Measurements from ENCODE around the gene RNU5D-1. TPM values are rescaled to one million over a fixed set of nuclear protein-coding genes. Genes with fewer than 3 reads are reported as not detected.

RNU5D-1 gene
- total and polyA plus RNA-seq, 2 of the 13 experiments (the other 11 are each of a cell fraction or from before 2014, with no cell fraction given): 165 TPM; not detected in 1

- peak; percentile 51; the same call in 1 of the 2 replicates for TF ChIP-seq ZNF160 (CRISPR knock-in tag; IDR thresholded peaks at IDR 0.05)
- TF ChIP-seq MEIS2 (CRISPR knock-in tag; IDR thresholded peaks at IDR 0.05): peak; percentile 21; the same call in 1 of the 2 replicates
- no peak for TF ChIP-seq PCBP1 (IDR thresholded peaks at IDR 0.05; ENCODE audit: borderline replicate concordance, low read depth, low read length)
- no peak for TF ChIP-seq BCL3 (CRISPR knock-in tag; IDR thresholded peaks at IDR 0.05)
- TF ChIP-seq ELF1 (CRISPR knock-in tag; IDR thresholded peaks at IDR 0.05): peak; percentile 81
- no peak for TF ChIP-seq ZNF101 (CRISPR knock-in tag; IDR thresholded peaks at IDR 0.05; ENCODE audit: borderline replicate concordance, low read depth)
- TF ChIP-seq, protein P1, sequence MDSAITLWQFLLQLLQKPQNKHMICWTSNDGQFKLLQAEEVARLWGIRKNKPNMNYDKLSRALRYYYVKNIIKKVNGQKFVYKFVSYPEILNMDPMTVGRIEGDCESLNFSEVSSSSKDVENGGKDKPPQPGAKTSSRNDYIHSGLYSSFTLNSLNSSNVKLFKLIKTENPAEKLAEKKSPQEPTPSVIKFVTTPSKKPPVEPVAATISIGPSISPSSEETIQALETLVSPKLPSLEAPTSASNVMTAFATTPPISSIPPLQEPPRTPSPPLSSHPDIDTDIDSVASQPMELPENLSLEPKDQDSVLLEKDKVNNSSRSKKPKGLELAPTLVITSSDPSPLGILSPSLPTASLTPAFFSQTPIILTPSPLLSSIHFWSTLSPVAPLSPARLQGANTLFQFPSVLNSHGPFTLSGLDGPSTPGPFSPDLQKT (CRISPR knock-in tag; IDR thresholded peaks at IDR 0.05; ENCODE audit: borderline replicate concordance): no peak
- TF ChIP-seq GMEB2 (CRISPR knock-in tag; IDR thresholded peaks at IDR 0.05; ENCODE audit: low read depth): peak; percentile 95
- peak; percentile 61 for TF ChIP-seq SPEN (CRISPR knock-in tag; IDR thresholded peaks at IDR 0.05; ENCODE audit: low read depth)
- no peak for TF ChIP-seq ZBTB20 (CRISPR knock-in tag; IDR thresholded peaks at IDR 0.05; ENCODE audit: borderline replicate concordance, low read depth)
- TF ChIP-seq ZSCAN25 (CRISPR knock-in tag; IDR thresholded peaks at IDR 0.05): 0 out of 2 replicates have a peak, but pooled peaks have one; percentile 33
- no peak for TF ChIP-seq ZNF605 (CRISPR knock-in tag; IDR thresholded peaks at IDR 0.05)
- peak; percentile 88 for TF ChIP-seq HNRNPLL (IDR thresholded peaks at IDR 0.05; ENCODE audit: low read depth, low read length, poor library complexity, severe bottlenecking)
- TF ChIP-seq ZBTB33 (CRISPR knock-in tag; IDR thresholded peaks at IDR 0.05): no peak
- no peak for TF ChIP-seq ZFP36 (IDR thresholded peaks at IDR 0.05; ENCODE audit: borderline replicate concordance, low read depth, low read length, partially characterized antibody)
- no peak for TF ChIP-seq SRSF1 (optimal IDR thresholded peaks at IDR 0.05; ENCODE audit: low read depth, low read length)
- no peak for TF ChIP-seq HMGA1 (CRISPR knock-in tag; conservative IDR thresholded peaks at IDR 0.05)
- 0 out of 2 replicates have a peak, but pooled peaks have one; percentile 54 for TF ChIP-seq ZNF563 (CRISPR knock-in tag; IDR thresholded peaks at IDR 0.05)
- TF ChIP-seq ZNF567 (CRISPR knock-in tag; IDR thresholded peaks at IDR 0.05; ENCODE audit: borderline replicate concordance): no peak
- peak; percentile 95 for TF ChIP-seq CHD4 (IDR thresholded peaks at IDR 0.05; ENCODE audit: borderline replicate concordance, low read length)
- no peak for TF ChIP-seq ZNF7 (CRISPR knock-in tag; IDR thresholded peaks at IDR 0.05)
- no peak for TF ChIP-seq TCF12 (IDR thresholded peaks at IDR 0.05)
- no peak for TF ChIP-seq TCF12 (CRISPR knock-in tag; IDR thresholded peaks at IDR 0.05)
- no peak for TF ChIP-seq MAFK (conservative IDR thresholded peaks at IDR 0.05 in 1 of 2, IDR thresholded peaks at IDR 0.05 in 1 of 2; ENCODE audit: low read length in 2 of 2)
Observed at GRCh38 chr1:44739307-44740178, 8.6 kb upstream of the RNU5D-1 start, which contains the start of gene KIF2C (continued).

Data from HepG2 (cell line).